ENCODE results near the gene CALN1. TPM values are rescaled to one million over a fixed set of nuclear protein-coding genes. Genes with fewer than 3 reads are reported as not detected.

CALN1 gene
- total and polyA plus RNA-seq, 11 donors, result not detected

DNA sequence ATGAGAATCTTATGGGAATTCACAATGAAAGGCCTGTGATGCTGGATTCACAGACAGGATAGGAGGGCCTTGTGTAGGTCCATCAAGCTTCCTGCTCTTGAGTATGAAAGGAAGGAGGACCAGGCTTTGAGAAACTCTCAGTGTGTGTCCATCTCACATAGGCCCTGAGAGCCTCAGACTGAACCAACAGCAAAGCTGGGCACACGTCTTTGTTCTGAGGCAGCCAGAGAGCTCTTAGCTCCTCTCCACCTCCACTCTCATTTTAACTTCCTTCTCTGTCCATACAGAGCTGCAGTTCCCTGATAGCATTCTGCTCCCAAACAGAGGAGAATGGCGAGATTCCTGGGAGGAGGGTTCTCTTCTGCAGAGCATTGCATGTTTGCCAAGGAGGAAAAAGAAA, 515.6 kb downstream of the CALN1 start:
- H3K4me3 ChIP-seq, result no peak overlapping the region
- ATAC-seq (no peak), DNase-seq (no peak)
- H3K36me3 ChIP-seq, result no peaks in the 10 kb centered on the region
- H3K27me3 ChIP-seq, result no peaks in the 10 kb centered on the region
- no peaks in the 10 kb centered on the region for H3K4me1 ChIP-seq
- TF ChIP-seq, protein P1, sequence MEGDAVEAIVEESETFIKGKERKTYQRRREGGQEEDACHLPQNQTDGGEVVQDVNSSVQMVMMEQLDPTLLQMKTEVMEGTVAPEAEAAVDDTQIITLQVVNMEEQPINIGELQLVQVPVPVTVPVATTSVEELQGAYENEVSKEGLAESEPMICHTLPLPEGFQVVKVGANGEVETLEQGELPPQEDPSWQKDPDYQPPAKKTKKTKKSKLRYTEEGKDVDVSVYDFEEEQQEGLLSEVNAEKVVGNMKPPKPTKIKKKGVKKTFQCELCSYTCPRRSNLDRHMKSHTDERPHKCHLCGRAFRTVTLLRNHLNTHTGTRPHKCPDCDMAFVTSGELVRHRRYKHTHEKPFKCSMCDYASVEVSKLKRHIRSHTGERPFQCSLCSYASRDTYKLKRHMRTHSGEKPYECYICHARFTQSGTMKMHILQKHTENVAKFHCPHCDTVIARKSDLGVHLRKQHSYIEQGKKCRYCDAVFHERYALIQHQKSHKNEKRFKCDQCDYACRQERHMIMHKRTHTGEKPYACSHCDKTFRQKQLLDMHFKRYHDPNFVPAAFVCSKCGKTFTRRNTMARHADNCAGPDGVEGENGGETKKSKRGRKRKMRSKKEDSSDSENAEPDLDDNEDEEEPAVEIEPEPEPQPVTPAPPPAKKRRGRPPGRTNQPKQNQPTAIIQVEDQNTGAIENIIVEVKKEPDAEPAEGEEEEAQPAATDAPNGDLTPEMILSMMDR (IDR thresholded peaks at IDR 0.05), result no peak
- no peak for TF ChIP-seq POLR2A (IDR thresholded peaks at IDR 0.05)
- 49 to 73% (median 61%) methylated on average over 2 of the region's 2 CpGs for WGBS, 4 donors
- intact Hi-C loops (cut with DNase I), result no loop called here
- H3K27ac ChIP-seq, result no peak overlapping the region
- peaks cover 0 to 8% (median 0%) of the 10 kb centered on the region in 12 donors for H3K9me3 ChIP-seq

DNA sequence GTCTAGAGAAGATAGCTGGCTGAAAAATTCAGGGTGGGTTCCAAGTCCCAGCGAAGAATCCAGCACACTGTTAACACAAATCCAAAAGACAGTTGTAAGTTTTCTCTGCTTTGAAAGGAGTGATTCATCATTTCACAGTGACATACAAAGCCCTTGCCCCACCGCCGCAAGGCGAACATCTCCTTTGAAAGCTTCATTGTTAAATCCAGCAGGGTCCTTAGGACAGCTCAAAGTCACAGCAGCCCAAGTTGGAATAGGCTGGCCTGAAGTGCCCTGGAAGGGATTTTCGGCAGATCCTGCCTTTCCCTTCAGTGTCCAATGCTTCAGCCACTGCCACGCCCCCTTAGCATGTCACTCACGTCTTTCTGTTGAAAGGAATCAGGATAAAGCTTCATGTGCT, 526.1 kb downstream of the CALN1 start:
- ATAC-seq (no peak), DNase-seq (no peak)
- TF ChIP-seq, protein P1 (IDR thresholded peaks at IDR 0.05), result no peak
- TF ChIP-seq POLR2A (IDR thresholded peaks at IDR 0.05), result no peak
- no peaks in the 10 kb centered on the region for H3K4me1 ChIP-seq
- H3K27ac ChIP-seq, result no peak overlapping the region
- H3K27me3 ChIP-seq, result no peaks in the 10 kb centered on the region
- no peak overlapping the region for H3K4me3 ChIP-seq
- peaks cover 0 to 30% (median 8%) of the 10 kb centered on the region in 12 donors for H3K9me3 ChIP-seq
- intact Hi-C loops (cut with DNase I), result no loop called here
- 41 to 53% (median 50%) methylated on average over 7 of the region's 7 CpGs for WGBS, 4 donors
- H3K36me3 ChIP-seq, result no peaks in the 10 kb centered on the region

DNA sequence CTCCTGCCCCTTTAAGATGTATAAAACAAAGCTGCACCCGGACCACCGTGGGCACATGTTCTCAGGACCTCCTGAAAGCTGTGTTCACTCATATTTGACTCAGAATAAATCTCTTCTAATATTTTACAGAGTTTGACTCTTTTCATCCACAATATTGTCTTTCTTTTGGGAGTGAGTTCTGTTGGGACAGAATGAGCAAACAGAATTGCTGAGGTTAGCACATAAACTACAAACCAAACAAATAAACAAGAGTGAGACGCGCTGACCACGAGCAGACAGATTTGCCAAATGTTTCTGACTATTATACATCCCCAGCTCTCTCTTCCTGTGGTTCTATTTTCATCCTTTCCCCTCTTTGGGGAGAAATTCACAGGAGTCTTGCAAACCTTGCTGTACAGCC, 526.7 kb downstream of the CALN1 start:
- Histone ChIP-seq H3K9me3 (peaks cover 0 to 29% (median 8%) of the 10 kb centered on the region in 12 donors), H3K36me3 (no peaks in the 10 kb centered on the region), H3K27ac (no peak overlapping the region), H3K27me3 (no peaks in the 10 kb centered on the region), H3K4me1 (no peaks in the 10 kb centered on the region), H3K4me3 (no peak overlapping the region)
- intact Hi-C loops (cut with DNase I), result no loop called here
- 68 to 74% (median 72%) methylated on average over 5 of the region's 5 CpGs for WGBS, 4 donors
- no peak for ATAC-seq
- DNase-seq, result no peak
- no peak for TF ChIP-seq POLR2A (IDR thresholded peaks at IDR 0.05)
- TF ChIP-seq, protein P1 (IDR thresholded peaks at IDR 0.05), result no peak

DNA sequence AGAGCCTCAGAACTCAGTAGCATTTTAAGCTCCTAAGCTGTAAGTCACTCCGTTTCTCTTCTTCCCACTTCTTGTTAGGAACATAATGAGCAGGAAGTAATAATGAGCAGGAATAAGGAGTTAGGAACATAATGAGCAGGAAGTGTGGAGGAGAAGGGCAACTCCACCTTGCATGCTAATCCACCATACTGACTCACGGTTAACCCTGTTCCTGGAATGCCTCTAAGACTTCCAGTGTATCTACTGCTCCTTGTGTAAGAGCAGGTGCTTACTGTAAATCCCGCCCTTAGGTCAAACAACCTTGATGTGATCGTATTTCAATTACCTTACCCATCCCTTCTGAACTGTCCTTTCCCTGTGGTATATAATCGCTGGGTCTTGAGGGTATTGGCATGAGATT, 528.7 kb downstream of the CALN1 start:
- intact Hi-C loops (cut with DNase I), result no loop called here
- TF ChIP-seq, protein P1 (IDR thresholded peaks at IDR 0.05), result no peak
- no peak for TF ChIP-seq POLR2A (IDR thresholded peaks at IDR 0.05)
- H3K36me3 ChIP-seq, result no peaks in the 10 kb centered on the region
- peaks cover 0 to 22% (median 8%) of the 10 kb centered on the region in 12 donors for H3K9me3 ChIP-seq
- H3K27ac ChIP-seq, result no peak overlapping the region
- ATAC-seq, result no peak
- H3K27me3 ChIP-seq, result no peaks in the 10 kb centered on the region
- no peak overlapping the region for H3K4me3 ChIP-seq
- no peaks in the 10 kb centered on the region for H3K4me1 ChIP-seq
- WGBS, 4 donors, result 80 to 84% (median 82%) methylated on average over 5 of the region's 5 CpGs
- DNase-seq, result no peak

All from heart left ventricle (tissue), 16 donors.